WTC11 (cell line): ENCODE measurements around the gene PLIN5. TPM values are rescaled to one million over a fixed set of nuclear protein-coding genes. Genes with fewer than 3 reads are reported as not detected.

Experiments used
- ATAC-seq: fragments of 200-7000 bp; cut with Tn5 transposase; 2 replicates; pipeline ENCODE4 v1.10.0; 2021; ENCODE audit warnings: mild to moderate bottlenecking, moderate library complexity
- CTCF ChIA-PET: fragments of 300-600 bp; sonication (Branson Sonifier 250); formaldehyde crosslinking; loops from one replicate; lab custom pipeline; 2021; ENCODE audit warnings: antibody characterized with exemption; lab: Charles Lee
- POLR2A ChIA-PET: fragments of 350-600 bp; sonication (Branson Sonifier 250); formaldehyde crosslinking; loops from one replicate; lab custom pipeline; 2021; ENCODE audit warnings: antibody characterized with exemption; lab: Charles Lee
- DNase-seq: peaks from one replicate; pipeline ENCODE4 v3.0.0; 2021; ENCODE audit warnings: low spot score
- H3K27ac Mint-ChIP-seq: 2 replicates; pipeline ENCODE4 v1.8.0; 2021; ENCODE audit warnings: mixed read lengths
- H3K27me3 Mint-ChIP-seq: 2 replicates; pipeline ENCODE4 v1.8.0; 2021; ENCODE audit warnings: low read depth, mild to moderate bottlenecking, moderate library complexity, mixed read lengths
- H3K36me3 Mint-ChIP-seq: 2 replicates; pipeline ENCODE4 v1.8.0; 2021; ENCODE audit warnings: mixed read lengths
- H3K4me1 Mint-ChIP-seq: 2 replicates; pipeline ENCODE4 v1.8.0; 2022; ENCODE audit warnings: mixed read lengths
- H3K4me3 Mint-ChIP-seq: 2 replicates; pipeline ENCODE4 v1.8.0; 2021; ENCODE audit warnings: mild to moderate bottlenecking, moderate library complexity, mixed read lengths
- H3K9me3 Mint-ChIP-seq: 2 replicates; pipeline ENCODE4 v1.8.0; 2021; ENCODE audit warnings: mixed read lengths
- FOXK1 ChIP-seq: sonication (generic); formaldehyde crosslinking; IDR thresholded peaks from 2 replicates; pipeline ENCODE4 v1.8.0; 2022; ENCODE audit warnings: mild to moderate bottlenecking, moderate library complexity, missing genetic modification reagents
- GABPB1 ChIP-seq: sonication (generic); formaldehyde crosslinking; IDR thresholded peaks from 2 replicates; pipeline ENCODE4 v1.8.1; 2023; ENCODE audit warnings: mild to moderate bottlenecking, missing genetic modification reagents
- JAZF1 ChIP-seq: fragments of 250-450 bp; sonication (Bioruptor Pico); IDR thresholded peaks from 2 replicates; pipeline ENCODE4 v1.9.0; 2021; ENCODE audit warnings: moderate library complexity, mild to moderate bottlenecking, inconsistent platforms
- NFYB ChIP-seq: sonication (generic); formaldehyde crosslinking; conservative IDR thresholded peaks from 2 replicates; pipeline ENCODE4 v1.8.0; 2022; ENCODE audit warnings: low read depth, missing genetic modification reagents
- SMAD3 ChIP-seq: sonication (generic); formaldehyde crosslinking; IDR thresholded peaks from 2 replicates; pipeline ENCODE4 v1.8.0; 2022; ENCODE audit warnings: missing genetic modification reagents, mild to moderate bottlenecking, borderline replicate concordance
- TP53 ChIP-seq: sonication (generic); formaldehyde crosslinking; IDR thresholded peaks from 2 replicates; pipeline ENCODE4 v1.8.1; 2023; ENCODE audit warnings: mild to moderate bottlenecking, missing genetic modification reagents
- ZNF121 ChIP-seq: sonication (generic); formaldehyde crosslinking; IDR thresholded peaks from 2 replicates; pipeline ENCODE4 v1.8.0; 2023; ENCODE audit warnings: missing genetic modification reagents
- ZNF416 ChIP-seq: fragments of 250-450 bp; sonication (Bioruptor Pico); IDR thresholded peaks from 2 replicates; pipeline ENCODE4 v1.9.0; 2021; ENCODE audit warnings: mild to moderate bottlenecking, inconsistent platforms
- ZNF423 ChIP-seq: fragments of 250-450 bp; sonication (Bioruptor Pico); IDR thresholded peaks from 2 replicates; pipeline ENCODE4 v2.1.2; 2022; ENCODE audit warnings: mild to moderate bottlenecking, moderate library complexity
- total RNA-seq: library from RNA; stranded (reverse); gene quantifications from 3 replicates; pipeline ENCODE4 v1.2.3, GENCODE V29; 2021
- TF ChIP-seq, protein P1 (sequence below): fragments of 250-450 bp; sonication (Bioruptor Pico); IDR thresholded peaks from 2 replicates; pipeline ENCODE4 v1.9.0; 2021; ENCODE audit warnings: mild to moderate bottlenecking, borderline replicate concordance
- TF ChIP-seq, protein P2 (sequence below): sonication (generic); formaldehyde crosslinking; IDR thresholded peaks from 2 replicates; pipeline ENCODE4 v1.8.1; 2023; ENCODE audit warnings: mild to moderate bottlenecking, moderate library complexity, missing genetic modification reagents
- TF ChIP-seq, protein P3 (sequence below): sonication (generic); formaldehyde crosslinking; IDR thresholded peaks from 2 replicates; pipeline ENCODE4 v1.8.0; 2022; ENCODE audit warnings: mild to moderate bottlenecking, missing genetic modification reagents
- TF ChIP-seq, protein P4 (sequence below): sonication (generic); formaldehyde crosslinking; conservative IDR thresholded peaks from 2 replicates; pipeline ENCODE4 v1.8.1; 2023; ENCODE audit warnings: mild to moderate bottlenecking, low read depth, missing genetic modification reagents, moderate library complexity
- TF ChIP-seq, protein P5 (sequence below): sonication (generic); formaldehyde crosslinking; IDR thresholded peaks from 2 replicates; pipeline ENCODE4 v1.8.0; 2022; ENCODE audit warnings: missing genetic modification reagents
- TF ChIP-seq, protein P6 (sequence below): sonication (generic); formaldehyde crosslinking; IDR thresholded peaks from 2 replicates; pipeline ENCODE4 v1.8.1; 2022; ENCODE audit warnings: mild to moderate bottlenecking, moderate library complexity, missing genetic modification reagents
- TF ChIP-seq, protein P7 (sequence below): sonication (generic); formaldehyde crosslinking; IDR thresholded peaks from 2 replicates; pipeline ENCODE4 v1.8.0; 2023; ENCODE audit warnings: mild to moderate bottlenecking, missing genetic modification reagents

Gene PLIN5
- total RNA-seq, 1 experiment from 2014 or later = 3.9 TPM

DNA sequence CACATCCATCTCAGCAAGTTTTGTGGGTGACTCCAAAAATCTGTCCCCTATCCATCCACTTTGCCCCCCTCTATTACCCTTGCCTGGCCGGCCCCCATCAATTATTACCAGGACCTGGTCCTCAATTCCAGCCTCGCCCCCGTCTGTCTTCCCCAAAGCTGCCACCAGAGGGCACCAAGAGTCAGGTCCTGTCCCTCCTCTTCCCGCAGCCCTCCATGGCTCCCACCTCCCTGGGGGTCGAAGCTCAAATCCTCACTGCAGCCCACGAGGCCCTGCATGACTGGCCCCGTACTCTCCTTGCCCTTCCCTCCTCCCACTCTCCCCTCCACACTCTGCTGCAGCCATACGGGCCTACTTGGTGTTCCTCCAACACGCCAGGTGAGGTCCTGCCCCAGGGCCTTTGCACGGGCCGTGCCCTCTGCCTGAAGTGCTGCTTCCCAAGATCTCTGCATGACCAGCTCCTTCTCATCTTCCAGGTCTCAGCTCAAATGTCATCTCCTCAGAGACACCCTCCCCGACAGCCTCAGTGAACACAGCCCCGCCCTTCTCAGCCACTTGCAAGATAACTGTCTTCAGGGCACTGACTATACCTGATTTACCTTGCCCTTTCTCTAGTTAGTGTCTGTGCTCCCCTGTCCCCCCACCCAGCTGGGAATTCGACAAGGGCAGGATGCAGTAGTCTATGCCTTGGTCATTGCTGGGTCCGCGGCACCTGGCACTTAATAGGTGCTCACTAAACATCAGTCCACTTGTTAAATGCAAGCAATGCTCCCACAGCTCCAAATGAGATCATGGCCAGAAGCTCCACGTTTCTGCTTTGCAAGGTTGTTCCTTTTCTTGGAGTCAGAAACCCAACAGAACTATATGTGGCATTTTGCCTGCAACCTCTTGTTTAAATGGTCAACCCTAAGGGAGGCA lies 41.3 kb upstream of the PLIN5 start (continued):
- TF ChIP-seq, protein P1, sequence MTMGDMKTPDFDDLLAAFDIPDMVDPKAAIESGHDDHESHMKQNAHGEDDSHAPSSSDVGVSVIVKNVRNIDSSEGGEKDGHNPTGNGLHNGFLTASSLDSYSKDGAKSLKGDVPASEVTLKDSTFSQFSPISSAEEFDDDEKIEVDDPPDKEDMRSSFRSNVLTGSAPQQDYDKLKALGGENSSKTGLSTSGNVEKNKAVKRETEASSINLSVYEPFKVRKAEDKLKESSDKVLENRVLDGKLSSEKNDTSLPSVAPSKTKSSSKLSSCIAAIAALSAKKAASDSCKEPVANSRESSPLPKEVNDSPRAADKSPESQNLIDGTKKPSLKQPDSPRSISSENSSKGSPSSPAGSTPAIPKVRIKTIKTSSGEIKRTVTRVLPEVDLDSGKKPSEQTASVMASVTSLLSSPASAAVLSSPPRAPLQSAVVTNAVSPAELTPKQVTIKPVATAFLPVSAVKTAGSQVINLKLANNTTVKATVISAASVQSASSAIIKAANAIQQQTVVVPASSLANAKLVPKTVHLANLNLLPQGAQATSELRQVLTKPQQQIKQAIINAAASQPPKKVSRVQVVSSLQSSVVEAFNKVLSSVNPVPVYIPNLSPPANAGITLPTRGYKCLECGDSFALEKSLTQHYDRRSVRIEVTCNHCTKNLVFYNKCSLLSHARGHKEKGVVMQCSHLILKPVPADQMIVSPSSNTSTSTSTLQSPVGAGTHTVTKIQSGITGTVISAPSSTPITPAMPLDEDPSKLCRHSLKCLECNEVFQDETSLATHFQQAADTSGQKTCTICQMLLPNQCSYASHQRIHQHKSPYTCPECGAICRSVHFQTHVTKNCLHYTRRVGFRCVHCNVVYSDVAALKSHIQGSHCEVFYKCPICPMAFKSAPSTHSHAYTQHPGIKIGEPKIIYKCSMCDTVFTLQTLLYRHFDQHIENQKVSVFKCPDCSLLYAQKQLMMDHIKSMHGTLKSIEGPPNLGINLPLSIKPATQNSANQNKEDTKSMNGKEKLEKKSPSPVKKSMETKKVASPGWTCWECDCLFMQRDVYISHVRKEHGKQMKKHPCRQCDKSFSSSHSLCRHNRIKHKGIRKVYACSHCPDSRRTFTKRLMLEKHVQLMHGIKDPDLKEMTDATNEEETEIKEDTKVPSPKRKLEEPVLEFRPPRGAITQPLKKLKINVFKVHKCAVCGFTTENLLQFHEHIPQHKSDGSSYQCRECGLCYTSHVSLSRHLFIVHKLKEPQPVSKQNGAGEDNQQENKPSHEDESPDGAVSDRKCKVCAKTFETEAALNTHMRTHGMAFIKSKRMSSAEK = no peak
- TF ChIP-seq SMAD3 (no peak), NFYB (CRISPR knock-in tag) (no peak), FOXK1 (CRISPR knock-in tag) (no peak), GABPB1 (CRISPR knock-in tag) (no peak), TP53 (CRISPR knock-in tag) (no peak), ZNF416 (no peak)
- TF ChIP-seq, protein P2, sequence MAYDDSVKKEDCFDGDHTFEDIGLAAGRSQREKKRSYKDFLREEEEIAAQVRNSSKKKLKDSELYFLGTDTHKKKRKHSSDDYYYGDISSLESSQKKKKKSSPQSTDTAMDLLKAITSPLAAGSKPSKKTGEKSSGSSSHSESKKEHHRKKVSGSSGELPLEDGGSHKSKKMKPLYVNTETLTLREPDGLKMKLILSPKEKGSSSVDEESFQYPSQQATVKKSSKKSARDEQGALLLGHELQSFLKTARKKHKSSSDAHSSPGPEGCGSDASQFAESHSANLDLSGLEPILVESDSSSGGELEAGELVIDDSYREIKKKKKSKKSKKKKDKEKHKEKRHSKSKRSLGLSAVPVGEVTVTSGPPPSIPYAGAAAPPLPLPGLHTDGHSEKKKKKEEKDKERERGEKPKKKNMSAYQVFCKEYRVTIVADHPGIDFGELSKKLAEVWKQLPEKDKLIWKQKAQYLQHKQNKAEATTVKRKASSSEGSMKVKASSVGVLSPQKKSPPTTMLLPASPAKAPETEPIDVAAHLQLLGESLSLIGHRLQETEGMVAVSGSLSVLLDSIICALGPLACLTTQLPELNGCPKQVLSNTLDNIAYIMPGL (CRISPR knock-in tag) = no peak

DNA sequence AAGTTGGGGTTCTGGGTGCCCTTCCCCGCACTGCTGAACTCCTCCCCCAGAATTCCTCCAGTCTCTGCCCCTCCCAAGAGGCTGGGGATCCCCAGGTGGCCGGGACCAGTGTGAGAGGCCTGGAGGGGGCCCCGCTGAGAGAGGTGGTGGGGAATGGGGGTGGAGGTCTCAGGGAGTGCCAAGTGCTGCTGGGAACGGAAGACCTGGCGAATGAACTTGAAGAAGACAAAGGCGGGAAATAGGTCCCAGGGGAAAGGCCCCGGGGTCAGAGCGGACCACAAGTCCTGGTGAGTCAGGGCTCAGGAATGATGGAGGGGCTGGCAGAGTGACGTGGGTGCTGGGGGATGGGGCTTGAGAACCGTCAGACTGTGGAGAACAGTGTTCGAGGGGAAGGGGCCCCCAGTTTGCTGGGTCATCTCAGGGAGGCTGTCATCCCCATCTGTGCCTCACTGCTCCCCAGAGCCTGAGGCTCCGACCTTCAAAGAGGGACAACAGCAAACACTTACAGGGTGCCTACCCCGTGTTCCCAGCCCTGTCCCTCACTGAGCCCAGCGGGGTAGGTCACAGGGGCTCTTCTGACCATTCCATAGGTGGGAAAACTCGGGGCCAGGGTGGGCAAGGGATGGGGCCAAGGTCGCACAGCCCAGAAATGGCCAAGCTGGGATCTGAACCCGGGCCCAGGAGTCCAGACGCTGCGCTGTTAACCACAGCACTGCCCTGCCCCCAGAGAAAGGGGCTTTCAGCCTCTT lies 40.4 kb upstream of the PLIN5 start:
- Mint-ChIP-seq H3K4me3 (peak overlapping the region; percentile 28; the same call in 1 of the 2 replicates), H3K27ac (peak overlapping the region; percentile 29)
- TF ChIP-seq ZNF121 (no peak), NFYB (CRISPR knock-in tag) (no peak), ZNF423 (peak; percentile 88), JAZF1 (CRISPR knock-in tag) (no peak)
- TF ChIP-seq, protein P3, sequence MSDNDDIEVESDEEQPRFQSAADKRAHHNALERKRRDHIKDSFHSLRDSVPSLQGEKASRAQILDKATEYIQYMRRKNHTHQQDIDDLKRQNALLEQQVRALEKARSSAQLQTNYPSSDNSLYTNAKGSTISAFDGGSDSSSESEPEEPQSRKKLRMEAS (CRISPR knock-in tag) = 0 out of 2 replicates have a peak, but pooled peaks have one; percentile 19
- TF ChIP-seq, protein P4, sequence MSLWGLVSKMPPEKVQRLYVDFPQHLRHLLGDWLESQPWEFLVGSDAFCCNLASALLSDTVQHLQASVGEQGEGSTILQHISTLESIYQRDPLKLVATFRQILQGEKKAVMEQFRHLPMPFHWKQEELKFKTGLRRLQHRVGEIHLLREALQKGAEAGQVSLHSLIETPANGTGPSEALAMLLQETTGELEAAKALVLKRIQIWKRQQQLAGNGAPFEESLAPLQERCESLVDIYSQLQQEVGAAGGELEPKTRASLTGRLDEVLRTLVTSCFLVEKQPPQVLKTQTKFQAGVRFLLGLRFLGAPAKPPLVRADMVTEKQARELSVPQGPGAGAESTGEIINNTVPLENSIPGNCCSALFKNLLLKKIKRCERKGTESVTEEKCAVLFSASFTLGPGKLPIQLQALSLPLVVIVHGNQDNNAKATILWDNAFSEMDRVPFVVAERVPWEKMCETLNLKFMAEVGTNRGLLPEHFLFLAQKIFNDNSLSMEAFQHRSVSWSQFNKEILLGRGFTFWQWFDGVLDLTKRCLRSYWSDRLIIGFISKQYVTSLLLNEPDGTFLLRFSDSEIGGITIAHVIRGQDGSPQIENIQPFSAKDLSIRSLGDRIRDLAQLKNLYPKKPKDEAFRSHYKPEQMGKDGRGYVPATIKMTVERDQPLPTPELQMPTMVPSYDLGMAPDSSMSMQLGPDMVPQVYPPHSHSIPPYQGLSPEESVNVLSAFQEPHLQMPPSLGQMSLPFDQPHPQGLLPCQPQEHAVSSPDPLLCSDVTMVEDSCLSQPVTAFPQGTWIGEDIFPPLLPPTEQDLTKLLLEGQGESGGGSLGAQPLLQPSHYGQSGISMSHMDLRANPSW (CRISPR knock-in tag) = no peak
- TF ChIP-seq, protein P5, sequence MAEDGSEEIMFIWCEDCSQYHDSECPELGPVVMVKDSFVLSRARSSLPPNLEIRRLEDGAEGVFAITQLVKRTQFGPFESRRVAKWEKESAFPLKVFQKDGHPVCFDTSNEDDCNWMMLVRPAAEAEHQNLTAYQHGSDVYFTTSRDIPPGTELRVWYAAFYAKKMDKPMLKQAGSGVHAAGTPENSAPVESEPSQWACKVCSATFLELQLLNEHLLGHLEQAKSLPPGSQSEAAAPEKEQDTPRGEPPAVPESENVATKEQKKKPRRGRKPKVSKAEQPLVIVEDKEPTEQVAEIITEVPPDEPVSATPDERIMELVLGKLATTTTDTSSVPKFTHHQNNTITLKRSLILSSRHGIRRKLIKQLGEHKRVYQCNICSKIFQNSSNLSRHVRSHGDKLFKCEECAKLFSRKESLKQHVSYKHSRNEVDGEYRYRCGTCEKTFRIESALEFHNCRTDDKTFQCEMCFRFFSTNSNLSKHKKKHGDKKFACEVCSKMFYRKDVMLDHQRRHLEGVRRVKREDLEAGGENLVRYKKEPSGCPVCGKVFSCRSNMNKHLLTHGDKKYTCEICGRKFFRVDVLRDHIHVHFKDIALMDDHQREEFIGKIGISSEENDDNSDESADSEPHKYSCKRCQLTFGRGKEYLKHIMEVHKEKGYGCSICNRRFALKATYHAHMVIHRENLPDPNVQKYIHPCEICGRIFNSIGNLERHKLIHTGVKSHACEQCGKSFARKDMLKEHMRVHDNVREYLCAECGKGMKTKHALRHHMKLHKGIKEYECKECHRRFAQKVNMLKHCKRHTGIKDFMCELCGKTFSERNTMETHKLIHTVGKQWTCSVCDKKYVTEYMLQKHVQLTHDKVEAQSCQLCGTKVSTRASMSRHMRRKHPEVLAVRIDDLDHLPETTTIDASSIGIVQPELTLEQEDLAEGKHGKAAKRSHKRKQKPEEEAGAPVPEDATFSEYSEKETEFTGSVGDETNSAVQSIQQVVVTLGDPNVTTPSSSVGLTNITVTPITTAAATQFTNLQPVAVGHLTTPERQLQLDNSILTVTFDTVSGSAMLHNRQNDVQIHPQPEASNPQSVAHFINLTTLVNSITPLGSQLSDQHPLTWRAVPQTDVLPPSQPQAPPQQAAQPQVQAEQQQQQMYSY (CRISPR knock-in tag) = peak; percentile 85
- TF ChIP-seq, protein P6, sequence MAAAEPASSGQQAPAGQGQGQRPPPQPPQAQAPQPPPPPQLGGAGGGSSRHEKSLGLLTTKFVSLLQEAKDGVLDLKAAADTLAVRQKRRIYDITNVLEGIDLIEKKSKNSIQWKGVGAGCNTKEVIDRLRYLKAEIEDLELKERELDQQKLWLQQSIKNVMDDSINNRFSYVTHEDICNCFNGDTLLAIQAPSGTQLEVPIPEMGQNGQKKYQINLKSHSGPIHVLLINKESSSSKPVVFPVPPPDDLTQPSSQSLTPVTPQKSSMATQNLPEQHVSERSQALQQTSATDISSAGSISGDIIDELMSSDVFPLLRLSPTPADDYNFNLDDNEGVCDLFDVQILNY (CRISPR knock-in tag) = 0 out of 2 replicates have a peak, but pooled peaks have one; percentile 45
- TF ChIP-seq, protein P7, sequence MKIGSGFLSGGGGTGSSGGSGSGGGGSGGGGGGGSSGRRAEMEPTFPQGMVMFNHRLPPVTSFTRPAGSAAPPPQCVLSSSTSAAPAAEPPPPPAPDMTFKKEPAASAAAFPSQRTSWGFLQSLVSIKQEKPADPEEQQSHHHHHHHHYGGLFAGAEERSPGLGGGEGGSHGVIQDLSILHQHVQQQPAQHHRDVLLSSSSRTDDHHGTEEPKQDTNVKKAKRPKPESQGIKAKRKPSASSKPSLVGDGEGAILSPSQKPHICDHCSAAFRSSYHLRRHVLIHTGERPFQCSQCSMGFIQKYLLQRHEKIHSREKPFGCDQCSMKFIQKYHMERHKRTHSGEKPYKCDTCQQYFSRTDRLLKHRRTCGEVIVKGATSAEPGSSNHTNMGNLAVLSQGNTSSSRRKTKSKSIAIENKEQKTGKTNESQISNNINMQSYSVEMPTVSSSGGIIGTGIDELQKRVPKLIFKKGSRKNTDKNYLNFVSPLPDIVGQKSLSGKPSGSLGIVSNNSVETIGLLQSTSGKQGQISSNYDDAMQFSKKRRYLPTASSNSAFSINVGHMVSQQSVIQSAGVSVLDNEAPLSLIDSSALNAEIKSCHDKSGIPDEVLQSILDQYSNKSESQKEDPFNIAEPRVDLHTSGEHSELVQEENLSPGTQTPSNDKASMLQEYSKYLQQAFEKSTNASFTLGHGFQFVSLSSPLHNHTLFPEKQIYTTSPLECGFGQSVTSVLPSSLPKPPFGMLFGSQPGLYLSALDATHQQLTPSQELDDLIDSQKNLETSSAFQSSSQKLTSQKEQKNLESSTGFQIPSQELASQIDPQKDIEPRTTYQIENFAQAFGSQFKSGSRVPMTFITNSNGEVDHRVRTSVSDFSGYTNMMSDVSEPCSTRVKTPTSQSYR (CRISPR knock-in tag) = 0 out of 2 replicates have a peak, but pooled peaks have one; percentile 37

More for the DNA sequence above, 40.4 kb upstream of the PLIN5 start:
- no peaks in the 10 kb centered on the region for H3K36me3 Mint-ChIP-seq
- CTCF ChIA-PET = interaction anchor here (0.6 to 14.6 kb wide), 19 partner anchors 9 to 234 kb away, joined by 3 to 217 read pairs (median 6); partner anchors contain the start of genes CHAF1A, LRG1 and PLIN5
- DNase-seq = peak; percentile 60
- no peaks in the 10 kb centered on the region for H3K9me3 Mint-ChIP-seq
- peaks cover 25% of the 10 kb centered on the region for H3K4me1 Mint-ChIP-seq
- peak; percentile 66 for ATAC-seq
- POLR2A ChIA-PET = interaction anchor here (1.8 kb wide), 1 partner anchor 61 kb away, joined by 6 read pairs; no protein-coding TSS in a partner anchor
- H3K27me3 Mint-ChIP-seq = peaks cover 4% of the 10 kb centered on the region
